22Rv1 (cell line): ENCODE measurements around the gene STYXL1.

ENCODE experiments used
- ZFX ChIP-seq: fragments of 450-650 bp; IDR thresholded peaks from 2 replicates; pipeline ENCODE4 v1.6.1; 2017; ENCODE audit warnings: antibody characterized with exemption, borderline replicate concordance
- TF ChIP-seq, protein P1 (sequence below): fragments of 450-650 bp; IDR thresholded peaks from 2 replicates; pipeline ENCODE4 v1.5.1; 2017; ENCODE audit warnings: mild to moderate bottlenecking

DNA sequence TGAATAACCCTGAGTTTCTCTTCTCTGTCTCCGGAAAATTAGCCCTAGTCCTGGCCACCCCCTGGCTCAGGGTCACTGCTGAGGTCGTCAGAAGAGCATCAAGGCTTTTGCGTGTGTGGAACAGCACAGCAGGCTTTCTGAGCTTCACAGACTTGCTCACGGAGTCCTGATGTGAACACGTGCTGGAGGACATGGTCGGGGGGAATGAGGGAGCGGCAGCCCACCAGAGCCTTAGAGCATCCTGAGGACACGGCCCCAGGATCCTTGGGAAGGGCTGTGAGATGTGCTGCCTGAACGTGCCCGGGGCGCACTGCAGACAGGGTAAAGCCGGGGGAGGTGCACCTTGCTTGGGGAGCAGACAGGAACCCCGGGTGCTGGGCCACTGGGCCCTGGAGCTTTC, 82.2 kb downstream of the STYXL1 start:
- TF ChIP-seq, protein P1, sequence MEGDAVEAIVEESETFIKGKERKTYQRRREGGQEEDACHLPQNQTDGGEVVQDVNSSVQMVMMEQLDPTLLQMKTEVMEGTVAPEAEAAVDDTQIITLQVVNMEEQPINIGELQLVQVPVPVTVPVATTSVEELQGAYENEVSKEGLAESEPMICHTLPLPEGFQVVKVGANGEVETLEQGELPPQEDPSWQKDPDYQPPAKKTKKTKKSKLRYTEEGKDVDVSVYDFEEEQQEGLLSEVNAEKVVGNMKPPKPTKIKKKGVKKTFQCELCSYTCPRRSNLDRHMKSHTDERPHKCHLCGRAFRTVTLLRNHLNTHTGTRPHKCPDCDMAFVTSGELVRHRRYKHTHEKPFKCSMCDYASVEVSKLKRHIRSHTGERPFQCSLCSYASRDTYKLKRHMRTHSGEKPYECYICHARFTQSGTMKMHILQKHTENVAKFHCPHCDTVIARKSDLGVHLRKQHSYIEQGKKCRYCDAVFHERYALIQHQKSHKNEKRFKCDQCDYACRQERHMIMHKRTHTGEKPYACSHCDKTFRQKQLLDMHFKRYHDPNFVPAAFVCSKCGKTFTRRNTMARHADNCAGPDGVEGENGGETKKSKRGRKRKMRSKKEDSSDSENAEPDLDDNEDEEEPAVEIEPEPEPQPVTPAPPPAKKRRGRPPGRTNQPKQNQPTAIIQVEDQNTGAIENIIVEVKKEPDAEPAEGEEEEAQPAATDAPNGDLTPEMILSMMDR = no peak
- TF ChIP-seq ZFX = no peak
